SH-SY5Y (cell line): ENCODE data around the gene NOL4L.

Experiments used
- GATA2 ChIP-seq: IDR thresholded peaks from 2 replicates; pipeline ENCODE4 v1.6.1; 2011; ENCODE audit warnings: mild to moderate bottlenecking, low read depth, low read length
- GATA3 ChIP-seq: IDR thresholded peaks from 2 replicates; pipeline ENCODE4 v1.6.1; 2011; ENCODE audit warnings: low read depth, mild to moderate bottlenecking, low read length, moderate library complexity

GRCh38 chr20:32558526-32558925 lies 26.6 kb downstream of the NOL4L start:
- no peak for TF ChIP-seq GATA2
- no peak for TF ChIP-seq GATA3
